Measurements from ENCODE around the gene DENND4B.
A peak's percentile ranks its signal among the peaks of the same experiment; 100 is the strongest.

DNA sequence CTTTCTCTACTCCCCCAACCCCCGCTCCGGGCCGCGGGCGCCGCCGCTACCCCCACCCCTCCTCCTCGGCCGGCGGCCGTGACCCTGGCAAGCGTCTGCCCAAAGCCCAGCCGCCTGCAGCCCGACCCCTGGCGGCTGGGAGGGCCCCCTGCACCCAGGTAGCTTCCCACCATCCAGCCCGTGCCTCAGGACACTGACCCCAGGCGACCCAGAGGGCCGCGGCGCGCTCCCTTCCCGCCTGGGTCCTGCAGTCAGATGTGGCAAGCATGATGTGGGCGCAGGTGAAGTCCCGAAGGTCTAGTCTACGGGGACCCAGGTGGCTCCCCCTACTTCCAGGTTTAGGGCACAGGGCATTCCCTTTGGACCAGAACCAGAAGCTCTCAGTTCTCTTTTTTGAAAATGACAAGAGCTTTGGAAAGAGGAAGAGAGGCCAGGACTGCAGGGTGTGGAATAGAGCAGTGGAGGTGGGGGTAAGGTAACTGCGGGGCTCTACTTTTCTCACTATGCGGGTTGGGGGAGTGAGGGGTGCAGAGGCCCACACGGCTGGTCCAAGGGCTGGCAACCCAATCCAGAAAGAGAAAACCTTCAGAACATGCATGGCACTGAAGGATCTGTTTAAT lies at the start of gene DENND4B:
- TF ChIP-seq CTCF (IDR thresholded peaks at IDR 0.05) (peak; percentile 67 to 100 (median 90)), POLR2A (IDR thresholded peaks at IDR 0.05) (peak in 1 of 2 donors; percentile 2)

Measured in thyroid gland (tissue), 4 donors.